Liver (tissue), 3 donors: Measurements from ENCODE around the gene FAM228A.

ENCODE experiments used
- EGR1 ChIP-seq, 2 donors: IDR thresholded peaks; 2 replicates each; pipeline ENCODE4 v1.6.1; 2016 to 2018; ENCODE audit warnings: antibody characterized with exemption in 2 of 2, low read depth in 2 of 2
- FOXA1 ChIP-seq: IDR thresholded peaks from 2 replicates; pipeline ENCODE4 v1.6.1; 2016; ENCODE audit warnings: antibody characterized with exemption
- HNF4G ChIP-seq: IDR thresholded peaks from 2 replicates; pipeline ENCODE4 v1.6.1; 2016; ENCODE audit warnings: antibody characterized with exemption
- MAX ChIP-seq: IDR thresholded peaks from 2 replicates; pipeline ENCODE4 v1.6.1; 2016; ENCODE audit warnings: antibody characterized with exemption
- RAD21 ChIP-seq, 2 donors: IDR thresholded peaks; 2 replicates each; pipeline ENCODE4 v1.6.1; 2016; ENCODE audit warnings: antibody characterized with exemption in 2 of 2, mild to moderate bottlenecking in 2 of 2
- REST ChIP-seq: IDR thresholded peaks from 2 replicates; pipeline ENCODE4 v1.6.1; 2016; ENCODE audit warnings: antibody characterized with exemption, mild to moderate bottlenecking
- YY1 ChIP-seq: IDR thresholded peaks from 2 replicates; pipeline ENCODE4 v1.6.1; 2016; ENCODE audit warnings: antibody characterized with exemption, mild to moderate bottlenecking
- TF ChIP-seq, protein P1 (sequence below): fragments of 150-350 bp; IDR thresholded peaks from 2 replicates; pipeline ENCODE4 v1.5.1; 2017; ENCODE audit warnings: improper control_type of control experiment, low read depth, low read length; ENCODE audit not compliant: missing input control
- donor health status: healthy.
- donor health status: healthy.

DNA sequence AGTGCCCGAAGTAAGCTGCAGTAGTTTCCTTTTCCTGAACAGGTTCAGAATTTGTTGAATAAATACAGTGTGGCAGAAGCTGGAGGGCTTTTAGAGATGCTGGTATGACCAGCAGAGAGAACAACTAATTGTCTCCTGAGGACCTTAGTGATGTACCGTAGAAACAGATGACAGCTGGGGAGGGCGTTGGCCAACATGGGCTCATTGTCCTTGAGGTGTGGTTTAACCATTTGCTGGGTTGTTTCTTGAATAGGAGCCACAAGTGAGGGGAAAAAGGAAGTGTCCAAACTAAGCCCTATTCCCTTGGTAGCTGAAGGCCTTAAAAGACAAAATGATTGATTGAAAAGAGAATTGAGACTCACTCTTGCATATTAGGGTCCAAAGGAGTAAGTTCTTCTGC, 11.7 kb upstream of the FAM228A start:
- TF ChIP-seq, protein P1, sequence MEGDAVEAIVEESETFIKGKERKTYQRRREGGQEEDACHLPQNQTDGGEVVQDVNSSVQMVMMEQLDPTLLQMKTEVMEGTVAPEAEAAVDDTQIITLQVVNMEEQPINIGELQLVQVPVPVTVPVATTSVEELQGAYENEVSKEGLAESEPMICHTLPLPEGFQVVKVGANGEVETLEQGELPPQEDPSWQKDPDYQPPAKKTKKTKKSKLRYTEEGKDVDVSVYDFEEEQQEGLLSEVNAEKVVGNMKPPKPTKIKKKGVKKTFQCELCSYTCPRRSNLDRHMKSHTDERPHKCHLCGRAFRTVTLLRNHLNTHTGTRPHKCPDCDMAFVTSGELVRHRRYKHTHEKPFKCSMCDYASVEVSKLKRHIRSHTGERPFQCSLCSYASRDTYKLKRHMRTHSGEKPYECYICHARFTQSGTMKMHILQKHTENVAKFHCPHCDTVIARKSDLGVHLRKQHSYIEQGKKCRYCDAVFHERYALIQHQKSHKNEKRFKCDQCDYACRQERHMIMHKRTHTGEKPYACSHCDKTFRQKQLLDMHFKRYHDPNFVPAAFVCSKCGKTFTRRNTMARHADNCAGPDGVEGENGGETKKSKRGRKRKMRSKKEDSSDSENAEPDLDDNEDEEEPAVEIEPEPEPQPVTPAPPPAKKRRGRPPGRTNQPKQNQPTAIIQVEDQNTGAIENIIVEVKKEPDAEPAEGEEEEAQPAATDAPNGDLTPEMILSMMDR = no peak
- no peak for TF ChIP-seq RAD21 (IDR thresholded peaks at IDR 0.05)
- no peak for TF ChIP-seq EGR1 (IDR thresholded peaks at IDR 0.05; ENCODE audit: low read depth in 2 of 2)
- TF ChIP-seq MAX = no peak
- no peak for TF ChIP-seq YY1
- TF ChIP-seq FOXA1 = no peak
- no peak for TF ChIP-seq REST
- TF ChIP-seq HNF4G = no peak
